22Rv1 (cell line): Measurements from ENCODE around the gene SCG3.

Source experiments
- CTCF ChIP-seq: fragments of 450-650 bp; IDR thresholded peaks from 2 replicates; pipeline ENCODE4 v1.5.1; 2017; ENCODE audit warnings: mild to moderate bottlenecking
- ZFX ChIP-seq: fragments of 450-650 bp; IDR thresholded peaks from 2 replicates; pipeline ENCODE4 v1.6.1; 2017; ENCODE audit warnings: antibody characterized with exemption, borderline replicate concordance

DNA sequence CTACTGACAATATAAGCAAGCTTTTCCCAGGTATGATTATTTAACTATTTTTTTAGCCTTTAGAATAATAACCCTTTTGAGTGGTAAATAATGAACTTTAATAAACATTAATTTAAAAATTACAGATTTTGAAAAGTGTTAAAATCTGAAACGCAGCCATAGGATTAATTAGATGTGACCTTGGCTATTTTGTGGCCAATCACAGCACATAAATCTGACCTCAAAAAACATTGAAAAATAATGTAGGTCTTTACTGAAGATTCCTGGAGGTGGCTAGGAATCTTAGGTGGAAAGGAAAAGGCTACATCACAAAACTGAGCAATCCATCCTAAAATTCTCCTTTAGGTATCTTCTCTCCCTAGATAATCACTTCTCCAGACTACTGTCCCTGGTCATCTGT is 18.1 kb downstream of the SCG3 start:
- TF ChIP-seq CTCF (no peak), ZFX (no peak)
